H1 (cell line): Measurements from ENCODE around the gene CDKL1. TPM values are rescaled to one million over a fixed set of nuclear protein-coding genes. Genes with fewer than 3 reads are reported as not detected.
A peak's percentile ranks its signal among the peaks of the same experiment; 100 is the strongest.

Source experiments
- CTCF ChIA-PET: fragments of 300-600 bp; sonication (Branson Sonifier 250); formaldehyde crosslinking; loops from one replicate; lab custom pipeline; 2021; ENCODE audit not compliant: partially characterized antibody; lab: Charles Lee
- POLR2A ChIA-PET: fragments of 300-600 bp; sonication (Branson Sonifier 250); formaldehyde crosslinking; loops from one replicate; lab custom pipeline; 2021; ENCODE audit warnings: inconsistent platforms; ENCODE audit not compliant: partially characterized antibody; lab: Charles Lee
- DNase-seq, 2 experiments: peaks; one replicate each; pipeline versions ENCODE4 v3.0.0 to v3.0.0-alpha.2; 2010 to 2022; ENCODE audit warnings: low spot score in 2 of 2, low read depth in 1 of 2, mixed read lengths in 1 of 2
- FAIRE-seq: peaks from 2 replicates; lab custom pipeline; 2011; peaks lifted over from hg19 to GRCh38; lab: Jason Lieb, UNC
- H2AFZ ChIP-seq: 2 replicates; pipeline ENCODE4 v1.8.1; 2012; ENCODE audit warnings: low read length, inconsistent platforms
- H2AK5ac ChIP-seq: 2 replicates; pipeline ENCODE4 v1.6.1; 2013; ENCODE audit warnings: low read depth, low read length
- H2BK120ac ChIP-seq: replicated peaks from 2 replicates; pipeline ENCODE3; 2013; ENCODE audit warnings: low read depth, low read length, inconsistent platforms
- H2BK12ac ChIP-seq: 2 replicates; pipeline ENCODE4 v1.6.1; 2013; ENCODE audit warnings: low read depth, low read length
- H2BK15ac ChIP-seq: 2 replicates; pipeline ENCODE4 v1.6.1; 2013; ENCODE audit warnings: low read length
- H2BK20ac ChIP-seq: 2 replicates; pipeline ENCODE4 v1.6.1; 2013; ENCODE audit warnings: low read length
- H2BK5ac ChIP-seq: 2 replicates; pipeline ENCODE4 v1.6.1; 2013; ENCODE audit warnings: low read depth, low read length
- H3K14ac ChIP-seq: 2 replicates; pipeline ENCODE4 v1.6.1; 2013; ENCODE audit warnings: inconsistent platforms; ENCODE audit not compliant: insufficient read length
- H3K18ac ChIP-seq: 2 replicates; pipeline ENCODE4 v1.6.1; 2013; ENCODE audit warnings: low read length; ENCODE audit errors: extremely low read depth
- H3K23ac ChIP-seq: 2 replicates; pipeline ENCODE4 v1.6.1; 2013; ENCODE audit warnings: inconsistent platforms; ENCODE audit not compliant: insufficient read length
- H3K23me2 ChIP-seq: 2 replicates; pipeline ENCODE4 v1.6.1; 2013; ENCODE audit warnings: low read depth, low read length
- H3K27ac ChIP-seq: 2 replicates; pipeline ENCODE4 v1.6.1; 2011; ENCODE audit warnings: low read depth, low read length, inconsistent platforms
- H3K27me3 ChIP-seq, 4 experiments: replicated peaks in 1 of 4; 1 replicate in 1 of 4; 2 replicates in 3 of 4; pipeline versions ENCODE4 v1.6.1 to v1.8.1; 2011 to 2013; ENCODE audit warnings: low read length in 3 of 4, mild to moderate bottlenecking in 3 of 4, inconsistent platforms in 2 of 4, mixed read lengths in 2 of 4, moderate library complexity in 1 of 4; ENCODE audit not compliant: control insufficient read depth in 3 of 4, insufficient read depth in 3 of 4; ENCODE audit errors: extremely low read depth in 1 of 4
- H3K36me3 ChIP-seq, 4 experiments: 2 replicates each; pipeline versions ENCODE4 v1.6.1 to v1.8.1; 2011 to 2013; ENCODE audit warnings: mild to moderate bottlenecking in 4 of 4, low read length in 3 of 4, moderate library complexity in 2 of 4, control low read depth in 1 of 4, inconsistent platforms in 1 of 4; ENCODE audit not compliant: insufficient read depth in 4 of 4, control insufficient read depth in 2 of 4
- H3K4ac ChIP-seq: replicated peaks from 2 replicates; pipeline ENCODE3; 2013; ENCODE audit warnings: low read length, low read depth, mixed read lengths, inconsistent platforms; ENCODE audit not compliant: insufficient read length
- H3K4me1 ChIP-seq, 4 experiments: replicated peaks in 1 of 4; 1 replicate in 1 of 4; 2 replicates in 3 of 4; pipeline versions ENCODE4 v1.6.1 to v1.8.1; 2011 to 2013; ENCODE audit warnings: low read length in 3 of 4, inconsistent platforms in 2 of 4, mixed read lengths in 1 of 4; ENCODE audit not compliant: insufficient read depth in 4 of 4, control insufficient read depth in 3 of 4
- H3K4me2 ChIP-seq, 2 experiments: 2 replicates each; pipeline versions ENCODE4 v1.6.1 to v1.8.1; 2011 to 2013; ENCODE audit warnings: low read depth in 2 of 2, low read length in 2 of 2, control low read depth in 1 of 2, inconsistent platforms in 1 of 2, mild to moderate bottlenecking in 1 of 2; ENCODE audit not compliant: insufficient read depth in 1 of 2
- H3K4me3 ChIP-seq, 4 experiments: fragments of 200-600, 300-600 bp in 1 of 4; sonication (generic), shearing (Covaris generic), sonication (Bioruptor Twin) in 1 of 4; 2 replicates each; pipeline versions ENCODE4 v1.5.1 to v1.8.1; 2011 to 2016; ENCODE audit warnings: low read length in 4 of 4, low read depth in 3 of 4, control low read depth in 2 of 4, inconsistent platforms in 2 of 4, mild to moderate bottlenecking in 2 of 4, mixed read lengths in 1 of 4, moderate library complexity in 1 of 4; ENCODE audit not compliant: insufficient read depth in 2 of 4; ENCODE audit errors: extremely low read depth in 1 of 4
- H3K56ac ChIP-seq: replicated peaks from 2 replicates; pipeline ENCODE3; 2013; ENCODE audit warnings: low read depth, mild to moderate bottlenecking, mixed read lengths, low read length, inconsistent platforms; ENCODE audit not compliant: insufficient read length
- H3K79me1 ChIP-seq: 2 replicates; pipeline ENCODE4 v1.6.1; 2013; ENCODE audit warnings: low read depth, low read length, control low read depth
- H3K79me2 ChIP-seq, 2 experiments: 2 replicates each; pipeline versions ENCODE4 v1.6.1 to v1.8.1; 2012 to 2013; ENCODE audit warnings: low read length in 2 of 2, mild to moderate bottlenecking in 2 of 2, inconsistent platforms in 1 of 2; ENCODE audit not compliant: insufficient read depth in 2 of 2, control insufficient read depth in 1 of 2
- H3K9ac ChIP-seq, 4 experiments: replicated peaks in 1 of 4; 1 replicate in 1 of 4; 2 replicates in 3 of 4; pipeline versions ENCODE4 v1.6.1 to v1.8.1; 2011 to 2013; ENCODE audit warnings: low read depth in 3 of 4, low read length in 3 of 4, control low read depth in 2 of 4, mild to moderate bottlenecking in 2 of 4, moderate library complexity in 2 of 4, inconsistent platforms in 1 of 4; ENCODE audit errors: extremely low read depth in 1 of 4
- H3K9me3 ChIP-seq, 2 experiments: 2 replicates each; pipeline versions ENCODE4 v1.6.1 to v1.8.1; 2012 to 2013; ENCODE audit warnings: mild to moderate bottlenecking in 2 of 2, moderate library complexity in 2 of 2, control low read depth in 1 of 2, inconsistent platforms in 1 of 2, low read depth in 1 of 2, low read length in 1 of 2, mixed read lengths in 1 of 2; ENCODE audit not compliant: insufficient read depth in 2 of 2
- H4K20me1 ChIP-seq, 2 experiments: replicated peaks in 1 of 2; 2 replicates each; pipeline versions ENCODE3 to v1.8.1; 2011 to 2013; ENCODE audit warnings: inconsistent platforms in 2 of 2, low read length in 2 of 2, mild to moderate bottlenecking in 1 of 2; ENCODE audit not compliant: insufficient read depth in 2 of 2, control insufficient read depth in 1 of 2
- H4K5ac ChIP-seq: 2 replicates; pipeline ENCODE4 v1.6.1; 2013; ENCODE audit warnings: low read length, low read depth, mixed read lengths, inconsistent platforms; ENCODE audit not compliant: insufficient read length
- H4K8ac ChIP-seq: 2 replicates; pipeline ENCODE4 v1.8.0; 2013; ENCODE audit warnings: mild to moderate bottlenecking, moderate library complexity, low read length, inconsistent platforms; ENCODE audit not compliant: insufficient read depth; ENCODE audit errors: extremely low read depth
- H4K91ac ChIP-seq: replicated peaks from 2 replicates; pipeline ENCODE3; 2013; ENCODE audit warnings: low read length, mixed read lengths, inconsistent platforms; ENCODE audit not compliant: insufficient read length
- ASH2L ChIP-seq: fragments of 200-600, 300-600 bp; sonication (generic); IDR thresholded peaks from one replicate; pipeline ENCODE4 v1.7.1; 2017; ENCODE audit warnings: low read length
- GABPA ChIP-seq: IDR thresholded peaks from 2 replicates; pipeline ENCODE4 v1.6.1; 2011; ENCODE audit warnings: mild to moderate bottlenecking, low read length, moderate library complexity, borderline replicate concordance; ENCODE audit not compliant: insufficient read depth
- HDAC6 ChIP-seq: IDR thresholded peaks from one replicate; pipeline ENCODE4 v1.7.1; 2012; ENCODE audit warnings: low read depth, mild to moderate bottlenecking, inconsistent platforms, low read length, moderate library complexity
- WGBS, 2 experiments: shearing (Covaris generic) in 1 of 2; methylation state at CpG; one replicate each; pipeline versions ENCODE4 v1.1.6 to v1.1.7; 2013 to 2015; ENCODE audit warnings: low lambda C conversion rate in 2 of 2, mixed read lengths in 2 of 2, inconsistent platforms in 1 of 2, low coverage in 1 of 2, missing lambda C conversion rate in 1 of 2; ENCODE audit not compliant: insufficient replicate concordance in 2 of 2, insufficient coverage in 1 of 2, insufficient read length in 1 of 2; ENCODE audit errors: extremely low coverage in 1 of 2, missing lambda C conversion rate in 1 of 2; 5-methylcytosine and 5-hydroxymethylcytosine counted together
- polyA plus RNA-seq, 7 experiments: library from polyadenylated mRNA; depleted of rRNA in 3 of 7; stranded (reverse) in 5 of 7; unstranded in 2 of 7; fragments of >200 nt in 5 of 7; fragments of 200-250 nt in 2 of 7; gene quantifications; 1 replicate in 5 of 7; 2 replicates in 1 of 7; 4 replicates in 1 of 7; pipeline versions ENCODE4 v1.2.1 to v1.2.3, GENCODE V29; 2011 to 2013; ENCODE audit warnings: missing spikeins in 2 of 7, mixed read lengths in 2 of 7
- total RNA-seq: library from RNA; stranded (reverse); fragmentation: NEBNext Ultra II Directional; extraction: Animal tissue kit (Norgen Biotek cat#: 25700); gene quantifications from 2 replicates; pipeline ENCODE4 v1.2.1, GENCODE V29; 2021

CDKL1 gene
- total and polyA plus RNA-seq, 2 of the 8 experiments (the other 6 are each of a cell fraction or from before 2014, with no cell fraction given): 1.2 to 2.2 TPM

GRCh38 chr14:50312734-50313054 lies 84.0 kb downstream of the CDKL1 start:
- no peak overlapping the region; the same call in 1 of the 2 replicates for H3K18ac ChIP-seq
- ChIA-PET CTCF (interaction anchor here (3.1 kb wide), 1 partner anchor 8 kb away, joined by 13 read pairs; no protein-coding TSS in a partner anchor), POLR2A (interaction anchor here (0.8 to 2.1 kb wide), 11 partner anchors 8 to 347 kb away, joined by 3 to 10 read pairs (median 4); partner anchors contain the start of gene CDKL1)
- H3K36me3 ChIP-seq: peaks cover 2 to 6% (median 5%) of the 10 kb centered on the region in 4 experiments; a peak in 3 of 8 replicates
- H3K23me2 ChIP-seq: no peaks in the 10 kb centered on the region; the same call in 1 of the 2 replicates
- 7% methylated on average over 18 of the region's 18 CpGs; no CpG with 5 or more reads in 1 of the 2 experiments for whole genome bisulfite sequencing, 2 experiments
- peak overlapping the region; percentile 95 for H4K5ac ChIP-seq
- no peak overlapping the region for H3K4ac ChIP-seq
- H2BK15ac ChIP-seq: no peak overlapping the region
- peak overlapping the region; percentile 67 to 86 (median 76) for H3K9ac ChIP-seq
- peaks cover 0 to 58% of the 10 kb centered on the region in 2 experiments; a peak in 3 of 4 replicates for H3K79me2 ChIP-seq
- peak overlapping the region; percentile 90 for H3K27ac ChIP-seq
- H4K8ac ChIP-seq: peak overlapping the region; percentile 92
- H3K9me3 ChIP-seq: no peaks in the 10 kb centered on the region; a peak in 2 of 4 replicates
- peak overlapping the region; percentile 85 to 88 for H3K4me2 ChIP-seq
- H3K14ac ChIP-seq: no peak overlapping the region
- H2AFZ ChIP-seq: 0 out of 2 replicates have a peak overlapping the region, but pooled peaks have one; percentile 28
- peaks cover 0 to 5% (median 1%) of the 10 kb centered on the region in 4 experiments; a peak in 3 of 7 replicates for H3K4me1 ChIP-seq
- no peak overlapping the region for H3K23ac ChIP-seq
- no peak overlapping the region for H2AK5ac ChIP-seq
- H2BK5ac ChIP-seq: no peak overlapping the region; the same call in 1 of the 2 replicates
- H3K56ac ChIP-seq: no peak overlapping the region
- H4K91ac ChIP-seq: no peak overlapping the region
- no peak overlapping the region for H2BK12ac ChIP-seq
- H3K79me1 ChIP-seq: no peaks in the 10 kb centered on the region; the same call in 1 of the 2 replicates
- peaks cover 0 to 1% of the 10 kb centered on the region in 2 experiments for H4K20me1 ChIP-seq
- FAIRE-seq: no peak
- no peak overlapping the region for H2BK20ac ChIP-seq
- H3K27me3 ChIP-seq: no peaks in the 10 kb centered on the region
- DNase-seq: no peak
- no peak overlapping the region for H2BK120ac ChIP-seq
- H3K4me3 ChIP-seq: peak overlapping the region; percentile 56 to 86 (median 77)
- TF ChIP-seq ASH2L: no peak
- no peak for TF ChIP-seq HDAC6
- no peak for TF ChIP-seq GABPA
